Ishikawa (cell line): ENCODE data around the gene IMMP1L.

Experiments used
- EGR1 ChIP-seq: IDR thresholded peaks from 2 replicates; pipeline ENCODE4 v1.6.1; 2012
- TF ChIP-seq, protein P1 (sequence below): IDR thresholded peaks from 2 replicates; pipeline ENCODE4 v1.6.1; 2012

DNA sequence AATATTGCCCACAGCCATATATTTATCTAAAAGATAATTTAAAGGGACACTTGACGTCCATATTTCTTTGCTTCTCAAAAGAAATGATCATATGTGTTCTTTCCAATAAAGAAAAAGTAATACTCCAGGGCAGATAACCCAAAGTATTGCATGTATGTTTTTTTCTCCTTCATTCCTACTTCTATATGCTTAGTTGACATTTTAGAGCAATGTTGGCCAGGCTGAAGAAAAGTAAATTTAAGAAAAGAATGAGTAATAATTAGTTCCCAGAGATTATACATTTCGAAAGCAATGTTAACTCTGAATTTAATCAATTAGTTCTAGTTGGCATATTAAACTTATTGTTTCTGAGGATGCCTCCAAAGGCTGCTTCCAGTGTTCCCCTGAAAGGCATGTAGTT is 91.6 kb downstream of the IMMP1L start:
- TF ChIP-seq, protein P1, sequence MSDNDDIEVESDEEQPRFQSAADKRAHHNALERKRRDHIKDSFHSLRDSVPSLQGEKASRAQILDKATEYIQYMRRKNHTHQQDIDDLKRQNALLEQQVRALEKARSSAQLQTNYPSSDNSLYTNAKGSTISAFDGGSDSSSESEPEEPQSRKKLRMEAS, result no peak
- no peak for TF ChIP-seq EGR1
